ENCODE results near the gene TMEM203.
A peak's percentile ranks its signal among the peaks of the same experiment; 100 is the strongest.

Gene TMEM203

DNA sequence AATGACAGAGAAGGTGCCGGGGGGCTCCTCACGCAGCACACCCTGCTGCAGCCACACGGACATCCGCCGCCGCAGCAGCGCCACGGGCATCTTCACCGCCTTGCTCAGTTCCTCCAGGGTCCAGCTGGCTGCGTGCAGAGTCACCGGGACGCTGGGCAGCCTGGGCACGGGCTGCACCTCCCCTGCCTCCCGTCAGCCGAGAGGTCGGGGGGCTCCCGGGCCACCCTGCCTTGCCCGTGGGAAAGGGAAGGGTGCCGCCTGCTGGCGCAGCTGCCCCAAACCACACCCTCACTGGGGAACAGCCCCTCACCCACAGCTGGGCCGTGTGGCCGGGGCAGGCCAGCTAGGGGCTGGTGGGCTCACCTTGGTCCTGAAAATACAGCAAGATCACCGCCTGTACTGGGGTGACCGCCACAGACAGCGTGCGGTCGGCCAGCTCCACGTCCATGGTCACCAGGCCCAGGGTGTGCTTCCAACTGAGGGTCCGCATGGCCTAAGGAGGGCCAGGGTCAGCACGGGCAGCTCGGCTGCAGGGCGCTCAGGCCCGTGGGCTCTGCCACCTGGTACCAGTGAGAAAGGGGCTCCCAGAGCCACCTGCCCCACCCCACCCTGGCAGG is 30.0 kb downstream of the TMEM203 start:
- TF ChIP-seq, protein P1, sequence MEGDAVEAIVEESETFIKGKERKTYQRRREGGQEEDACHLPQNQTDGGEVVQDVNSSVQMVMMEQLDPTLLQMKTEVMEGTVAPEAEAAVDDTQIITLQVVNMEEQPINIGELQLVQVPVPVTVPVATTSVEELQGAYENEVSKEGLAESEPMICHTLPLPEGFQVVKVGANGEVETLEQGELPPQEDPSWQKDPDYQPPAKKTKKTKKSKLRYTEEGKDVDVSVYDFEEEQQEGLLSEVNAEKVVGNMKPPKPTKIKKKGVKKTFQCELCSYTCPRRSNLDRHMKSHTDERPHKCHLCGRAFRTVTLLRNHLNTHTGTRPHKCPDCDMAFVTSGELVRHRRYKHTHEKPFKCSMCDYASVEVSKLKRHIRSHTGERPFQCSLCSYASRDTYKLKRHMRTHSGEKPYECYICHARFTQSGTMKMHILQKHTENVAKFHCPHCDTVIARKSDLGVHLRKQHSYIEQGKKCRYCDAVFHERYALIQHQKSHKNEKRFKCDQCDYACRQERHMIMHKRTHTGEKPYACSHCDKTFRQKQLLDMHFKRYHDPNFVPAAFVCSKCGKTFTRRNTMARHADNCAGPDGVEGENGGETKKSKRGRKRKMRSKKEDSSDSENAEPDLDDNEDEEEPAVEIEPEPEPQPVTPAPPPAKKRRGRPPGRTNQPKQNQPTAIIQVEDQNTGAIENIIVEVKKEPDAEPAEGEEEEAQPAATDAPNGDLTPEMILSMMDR (IDR thresholded peaks at IDR 0.05; ENCODE audit: low read depth, low read length), result peak; percentile 2
- no peak overlapping the region for H3K4me3 ChIP-seq (replicated peaks in 1 of 2; ENCODE audit: low read depth in 2 of 2, low read length in 2 of 2)
- no peak for DNase-seq (ENCODE audit: low read depth in 2 of 2)

DNA sequence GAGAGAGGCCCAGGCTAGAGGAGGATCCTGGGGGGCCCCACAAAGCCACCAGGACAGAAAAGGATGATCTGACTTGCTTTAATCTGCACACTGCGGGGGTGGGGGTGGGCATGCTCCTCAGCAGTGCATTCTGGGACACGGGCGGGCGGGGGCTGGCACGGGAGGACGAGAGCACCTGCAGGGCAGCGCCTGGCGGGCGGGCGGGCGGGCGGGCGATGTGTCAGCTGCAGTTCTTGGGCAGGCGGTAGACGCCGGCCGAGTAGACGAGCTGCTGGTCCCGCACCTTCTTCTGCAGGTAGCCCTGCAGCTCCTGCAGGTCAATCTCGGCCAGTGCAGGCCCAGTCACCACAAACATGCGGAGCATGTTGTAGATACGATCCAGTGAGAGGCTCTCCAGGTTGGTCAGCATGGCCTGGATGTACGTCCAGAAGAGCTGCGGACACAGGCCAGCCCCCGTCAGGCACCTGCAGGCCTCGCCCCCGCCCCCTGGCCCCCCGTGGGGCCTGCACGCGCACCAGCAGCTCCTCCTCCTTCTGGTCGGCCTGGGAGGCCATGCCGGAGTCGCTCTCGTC is 30.6 kb downstream of the TMEM203 start:
- H3K4me3 ChIP-seq (replicated peaks in 1 of 2; ENCODE audit: low read depth in 2 of 2, low read length in 2 of 2), result no peak overlapping the region
- no peak for DNase-seq (ENCODE audit: low read depth in 2 of 2)
- TF ChIP-seq, protein P1 (IDR thresholded peaks at IDR 0.05; ENCODE audit: low read depth, low read length), result no peak

DNA sequence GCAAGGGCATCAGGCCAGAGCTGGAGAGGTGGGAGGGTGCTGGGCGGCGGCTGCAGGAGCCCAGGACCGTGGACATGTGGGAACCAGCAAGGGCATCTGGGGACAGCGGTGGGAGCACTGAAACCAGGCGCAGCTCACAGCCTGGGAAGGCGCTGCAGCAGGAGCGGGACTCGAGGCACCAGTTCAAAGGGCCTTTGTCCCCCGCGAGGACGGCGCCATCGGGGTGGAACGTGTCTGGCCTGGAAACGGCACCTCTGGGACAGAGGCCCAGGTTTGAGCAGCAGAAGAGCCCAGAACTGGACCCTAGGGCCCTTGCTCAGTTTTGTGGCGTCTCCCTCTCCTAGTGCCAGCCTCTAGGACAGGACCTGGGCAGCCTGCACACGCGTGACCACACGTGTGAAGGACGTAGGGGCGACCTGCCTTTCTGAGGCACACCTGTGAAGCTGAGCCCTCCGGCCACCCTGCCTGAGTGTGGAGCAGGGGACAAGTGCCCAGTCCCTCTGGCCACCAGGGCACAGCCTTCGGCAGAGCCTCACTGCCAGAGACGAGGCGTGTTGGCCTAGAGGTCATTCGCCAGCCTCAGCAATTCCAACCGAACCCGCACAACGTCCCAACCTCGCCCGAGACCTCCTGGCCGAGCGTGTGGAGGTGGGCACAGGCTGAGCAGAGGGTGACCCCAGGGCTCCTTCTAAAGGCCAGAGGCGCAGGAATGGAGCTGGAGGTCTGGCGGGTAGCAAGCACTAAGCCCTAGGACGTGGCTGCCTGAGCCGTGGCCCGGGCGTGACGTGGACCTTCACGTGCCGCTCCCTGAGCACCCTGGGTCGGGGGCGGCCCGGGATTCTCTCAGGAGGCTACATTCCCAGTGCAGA is 31.4 kb downstream of the TMEM203 start:
- TF ChIP-seq, protein P1 (IDR thresholded peaks at IDR 0.05; ENCODE audit: low read depth, low read length), result no peak
- no peak overlapping the region for H3K4me3 ChIP-seq (replicated peaks in 1 of 2; ENCODE audit: low read depth in 2 of 2, low read length in 2 of 2)
- no peak for DNase-seq (ENCODE audit: low read depth in 2 of 2)

DNA sequence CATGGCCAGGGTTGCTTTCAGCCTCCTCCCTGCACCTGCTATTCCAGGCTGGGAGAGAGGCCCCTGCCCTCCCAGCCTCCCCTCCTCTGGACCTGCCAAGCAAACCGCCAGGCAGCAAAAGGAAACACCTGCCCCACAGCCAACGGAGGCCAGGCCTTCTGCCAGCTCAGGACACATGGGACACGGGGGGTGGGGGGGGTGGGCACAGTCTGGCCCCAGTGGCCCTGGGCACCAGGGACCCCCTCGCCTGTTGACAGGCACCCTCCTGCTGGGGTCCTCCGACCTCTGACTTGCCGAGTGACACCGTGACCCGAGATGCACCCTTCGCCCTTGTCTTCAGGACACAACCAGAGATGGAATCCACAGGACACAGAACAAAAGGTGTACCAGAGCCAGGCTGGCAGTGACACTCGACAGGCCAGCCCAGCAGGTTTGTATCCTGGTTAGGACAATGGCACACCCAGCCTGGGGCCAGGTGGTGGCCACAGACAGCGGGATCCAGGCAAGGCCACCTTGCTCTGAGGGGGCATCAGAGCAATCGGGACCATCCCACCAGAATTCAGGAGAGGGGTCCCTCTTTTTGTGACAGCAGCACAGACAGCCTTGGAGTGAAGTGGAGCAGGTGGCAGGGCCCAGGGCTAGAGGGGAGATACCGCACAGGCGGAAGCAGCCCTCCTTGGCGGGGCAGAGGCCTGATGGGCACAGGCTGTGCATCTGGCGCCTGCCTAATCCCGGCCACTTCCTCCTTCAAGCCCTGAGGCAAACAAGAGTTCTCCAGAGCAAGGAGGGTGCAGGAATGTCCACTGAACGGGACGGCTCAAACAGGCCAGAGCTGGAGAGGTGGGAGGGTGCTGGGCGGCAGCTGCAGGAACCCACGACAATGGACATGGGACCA is 32.3 kb downstream of the TMEM203 start:
- no peak for DNase-seq (ENCODE audit: low read depth in 2 of 2)
- H3K4me3 ChIP-seq (replicated peaks in 1 of 2; ENCODE audit: low read depth in 2 of 2, low read length in 2 of 2), result no peak overlapping the region
- TF ChIP-seq, protein P1 (IDR thresholded peaks at IDR 0.05; ENCODE audit: low read depth, low read length), result no peak

DNA sequence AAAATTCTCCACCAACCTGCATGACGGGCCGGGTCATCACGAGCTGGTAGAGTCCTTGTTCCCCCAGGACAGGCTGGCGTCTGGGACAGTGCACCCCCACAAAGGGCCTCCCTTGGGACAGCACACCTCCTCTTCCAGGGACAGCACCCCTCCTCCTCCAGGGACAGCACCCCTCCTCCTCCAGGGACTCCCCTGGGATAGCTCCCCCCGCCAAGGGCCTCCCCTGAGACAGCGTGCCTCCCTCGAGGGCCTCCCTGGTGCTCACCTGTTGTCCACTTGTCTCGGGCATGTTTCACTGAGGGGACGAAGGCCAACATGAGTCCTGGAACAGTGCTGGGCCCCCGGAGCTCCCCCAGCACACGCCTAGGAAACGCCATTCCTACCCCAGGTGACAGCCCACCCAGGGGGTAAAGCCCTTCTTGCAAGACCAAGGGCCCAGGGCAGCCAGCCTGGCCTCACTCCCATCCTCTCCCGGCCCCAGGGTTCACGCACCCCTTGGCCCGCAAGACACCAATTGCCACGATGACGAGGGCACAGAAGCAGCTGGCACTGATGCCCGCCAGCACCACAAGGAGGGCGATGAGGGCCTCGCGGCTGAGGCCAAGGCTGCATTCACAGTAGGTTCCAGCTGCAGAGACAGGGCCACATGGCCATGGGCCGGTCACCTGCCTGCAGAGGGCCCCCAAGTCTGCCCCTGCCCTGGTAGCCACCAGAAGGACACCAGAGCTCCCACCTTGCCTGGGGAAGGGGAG is 34.1 kb downstream of the TMEM203 start:
- H3K4me3 ChIP-seq (replicated peaks in 1 of 2; ENCODE audit: low read depth in 2 of 2, low read length in 2 of 2), result no peak overlapping the region
- TF ChIP-seq, protein P1 (IDR thresholded peaks at IDR 0.05; ENCODE audit: low read depth, low read length), result no peak
- DNase-seq (ENCODE audit: low read depth in 2 of 2), result no peak
